ENCODE data around the gene THOC6.

GRCh38 chr16:3007059-3007956 lies 16.5 kb upstream of the THOC6 start:
- TF ChIP-seq ARNT (IDR thresholded peaks at IDR 0.05) (no peak), PKNOX1 (IDR thresholded peaks at IDR 0.05) (no peak), SUZ12 (IDR thresholded peaks at IDR 0.05) (no peak), ZNF384 (IDR thresholded peaks at IDR 0.05) (no peak)
